Right ventricle myocardium superior (tissue), 1 donor: ENCODE data around the gene PABPC3. TPM values are rescaled to one million over a fixed set of nuclear protein-coding genes. Genes with fewer than 3 reads are reported as not detected.

Experiments
- total RNA-seq: library from RNA; stranded (reverse); fragmentation: NEBNext Ultra II Directional; extraction: Animal tissue kit (Norgen Biotek cat#: 25700); gene quantifications from one replicate; pipeline ENCODE4 v1.2.1, GENCODE V29; 2021
- donor health status: DM: no; HTN: yes; CAD: no; lungs with severe emphysema.

The PABPC3 gene
- total RNA-seq, 1 donor from 2014 or later, result 0.08 TPM

Other genes starting within 250 kb of the PABPC3 start
- gene AMER2, start 76.2 kb downstream of the PABPC3 start, total RNA-seq, result not detected
- 14.7 TPM for gene MTMR6, start 191.4 kb downstream of the PABPC3 start, total RNA-seq
- 22.0 TPM for gene NUP58, start 205.5 kb downstream of the PABPC3 start, total RNA-seq